ENCODE measurements around the gene RASAL2. TPM values are rescaled to one million over a fixed set of nuclear protein-coding genes. Genes with fewer than 3 reads are reported as not detected.

The RASAL2 gene
- total RNA-seq, 4 donors from 2014 or later, result 17.0 to 27.4 (median 20.2) TPM

DNA sequence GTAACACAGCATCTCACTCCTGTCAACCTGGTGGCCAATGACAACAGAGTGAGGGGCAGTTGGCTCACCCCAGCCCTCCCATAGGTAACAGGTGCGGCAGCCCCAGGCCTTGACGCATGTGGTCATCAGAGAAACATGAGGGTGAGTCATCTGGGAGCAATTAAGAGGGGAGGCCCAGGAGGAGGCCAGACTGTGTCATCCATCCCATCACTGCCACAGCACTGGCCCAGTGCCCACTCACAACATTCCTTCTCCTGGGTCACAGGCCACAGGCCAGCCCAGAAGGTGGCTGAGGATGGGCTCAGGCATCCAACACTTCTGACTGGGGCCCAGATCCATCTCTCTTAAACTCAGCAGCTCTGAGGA is 436.1 kb downstream of the RASAL2 start:
- Histone ChIP-seq H3K36me3 (no peaks in the 10 kb centered on the region), H3K9me3 (no peaks in the 10 kb centered on the region), H3K27me3 (no peaks in the 10 kb centered on the region), H3K27ac (no peak overlapping the region), H3K4me3 (no peak overlapping the region), H3K4me1 (peaks cover 0 to 11% (median 0%) of the 10 kb centered on the region in 3 donors)
- WGBS, 2 donors (ENCODE audit: low coverage in 1 of 2), result 67% methylated on average over 2 of the region's 2 CpGs; no CpG with 5 or more reads in 1 of the 2 donors
- ATAC-seq, result no peak
- TF ChIP-seq POLR2A (IDR thresholded peaks at IDR 0.05) (no peak), POLR2AphosphoS5 (IDR thresholded peaks at IDR 0.05) (no peak), EP300 (IDR thresholded peaks at IDR 0.05) (no peak)
- TF ChIP-seq, protein P1, sequence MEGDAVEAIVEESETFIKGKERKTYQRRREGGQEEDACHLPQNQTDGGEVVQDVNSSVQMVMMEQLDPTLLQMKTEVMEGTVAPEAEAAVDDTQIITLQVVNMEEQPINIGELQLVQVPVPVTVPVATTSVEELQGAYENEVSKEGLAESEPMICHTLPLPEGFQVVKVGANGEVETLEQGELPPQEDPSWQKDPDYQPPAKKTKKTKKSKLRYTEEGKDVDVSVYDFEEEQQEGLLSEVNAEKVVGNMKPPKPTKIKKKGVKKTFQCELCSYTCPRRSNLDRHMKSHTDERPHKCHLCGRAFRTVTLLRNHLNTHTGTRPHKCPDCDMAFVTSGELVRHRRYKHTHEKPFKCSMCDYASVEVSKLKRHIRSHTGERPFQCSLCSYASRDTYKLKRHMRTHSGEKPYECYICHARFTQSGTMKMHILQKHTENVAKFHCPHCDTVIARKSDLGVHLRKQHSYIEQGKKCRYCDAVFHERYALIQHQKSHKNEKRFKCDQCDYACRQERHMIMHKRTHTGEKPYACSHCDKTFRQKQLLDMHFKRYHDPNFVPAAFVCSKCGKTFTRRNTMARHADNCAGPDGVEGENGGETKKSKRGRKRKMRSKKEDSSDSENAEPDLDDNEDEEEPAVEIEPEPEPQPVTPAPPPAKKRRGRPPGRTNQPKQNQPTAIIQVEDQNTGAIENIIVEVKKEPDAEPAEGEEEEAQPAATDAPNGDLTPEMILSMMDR (IDR thresholded peaks at IDR 0.05), result no peak

DNA sequence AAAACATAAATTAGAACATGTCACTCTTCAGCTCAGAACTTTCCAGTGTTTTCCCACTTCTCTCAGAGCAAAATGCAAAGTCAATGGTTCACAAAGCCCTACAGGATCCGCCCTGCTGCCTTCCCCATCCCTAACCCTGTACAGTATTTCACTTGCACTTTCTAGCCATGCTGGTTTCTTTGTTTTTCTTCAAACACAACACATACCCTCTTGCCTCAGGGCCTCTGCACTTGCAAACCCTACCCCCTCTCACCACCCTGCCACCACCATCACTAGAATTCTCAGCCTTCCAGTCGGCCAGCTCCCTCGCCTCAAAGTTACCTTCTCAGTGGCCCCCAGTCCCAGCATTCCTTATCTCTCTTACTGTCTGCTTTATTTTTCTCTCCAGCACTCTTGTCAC is 436.6 kb downstream of the RASAL2 start:
- H3K4me1 ChIP-seq, result peaks cover 0 to 11% (median 0%) of the 10 kb centered on the region in 3 donors
- TF ChIP-seq POLR2AphosphoS5 (IDR thresholded peaks at IDR 0.05) (no peak), POLR2A (IDR thresholded peaks at IDR 0.05) (no peak), EP300 (IDR thresholded peaks at IDR 0.05) (no peak)
- TF ChIP-seq, protein P1 (IDR thresholded peaks at IDR 0.05), result no peak
- H3K27ac ChIP-seq, result no peak overlapping the region
- no peaks in the 10 kb centered on the region for H3K9me3 ChIP-seq
- no peaks in the 10 kb centered on the region for H3K27me3 ChIP-seq
- no peak overlapping the region for H3K4me3 ChIP-seq
- 94 to 97% methylated on average over 3 of the region's 3 CpGs for WGBS, 2 donors (ENCODE audit: low coverage in 1 of 2)
- no peak for ATAC-seq
- no peaks in the 10 kb centered on the region for H3K36me3 ChIP-seq

DNA sequence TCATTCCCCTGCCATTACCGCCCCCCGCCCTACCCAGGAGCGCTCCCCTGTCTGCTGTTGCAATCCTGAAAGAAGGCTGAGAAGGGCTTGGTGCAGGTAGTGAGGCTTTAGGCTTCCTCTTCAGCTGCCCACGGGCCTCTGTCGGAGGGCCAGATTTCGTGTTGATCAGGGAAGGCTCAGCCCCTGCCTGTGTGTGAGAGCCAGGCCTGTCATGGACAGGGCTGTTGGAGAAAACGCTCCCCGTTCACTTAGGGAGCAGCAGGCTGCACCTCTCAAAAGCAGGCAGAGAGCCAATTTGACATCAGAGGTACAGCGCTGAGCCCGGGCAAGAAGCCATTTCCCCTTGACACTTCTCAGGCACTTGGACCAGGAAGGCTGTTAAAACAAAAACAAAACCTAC is 438.0 kb downstream of the RASAL2 start:
- H3K9me3 ChIP-seq, result no peaks in the 10 kb centered on the region
- no peak overlapping the region for H3K4me3 ChIP-seq
- WGBS, 2 donors (ENCODE audit: low coverage in 1 of 2), result no CpG with 5 or more reads among the region's 10 CpGs
- H3K27ac ChIP-seq, result no peak overlapping the region
- H3K4me1 ChIP-seq, result peaks cover 0 to 11% (median 0%) of the 10 kb centered on the region in 3 donors
- TF ChIP-seq EP300 (IDR thresholded peaks at IDR 0.05), result no peak
- TF ChIP-seq POLR2AphosphoS5 (IDR thresholded peaks at IDR 0.05), result no peak
- ATAC-seq, result no peak
- H3K27me3 ChIP-seq, result no peaks in the 10 kb centered on the region
- no peaks in the 10 kb centered on the region for H3K36me3 ChIP-seq

- no peak overlapping the region for H3K27ac ChIP-seq
- no peaks in the 10 kb centered on the region for H3K27me3 ChIP-seq
- WGBS, 2 donors (ENCODE audit: low coverage in 1 of 2), result 7 to 20% methylated on average over 3 to 5 of the region's 13 CpGs
- H3K9me3 ChIP-seq, result no peaks in the 10 kb centered on the region
- ATAC-seq, result peak; percentile 65
- H3K4me3 ChIP-seq, result no peak overlapping the region
- no peaks in the 10 kb centered on the region for H3K36me3 ChIP-seq
- H3K4me1 ChIP-seq, result peaks cover 0 to 11% (median 0%) of the 10 kb centered on the region in 3 donors
- no peak for TF ChIP-seq POLR2AphosphoS5 (IDR thresholded peaks at IDR 0.05)
- no peak for TF ChIP-seq POLR2A (IDR thresholded peaks at IDR 0.05)
- no peak for TF ChIP-seq EP300 (IDR thresholded peaks at IDR 0.05)
- TF ChIP-seq, protein P1 (IDR thresholded peaks at IDR 0.05), result peak in 3 of 4 experiments; percentile 80 to 88 (median 86)
Observed at GRCh38 chr1:178532392-178532791, 438.5 kb downstream of the RASAL2 start.

- Histone ChIP-seq H3K27me3 (no peaks in the 10 kb centered on the region), H3K4me1 (peaks cover 0 to 11% (median 0%) of the 10 kb centered on the region in 3 donors), H3K4me3 (no peak overlapping the region), H3K36me3 (no peaks in the 10 kb centered on the region), H3K9me3 (no peaks in the 10 kb centered on the region), H3K27ac (no peak overlapping the region)
- WGBS, 2 donors (ENCODE audit: low coverage in 1 of 2), result 66% methylated on average over 8 of the region's 9 CpGs; no CpG with 5 or more reads in 1 of the 2 donors
- no peak for TF ChIP-seq POLR2A (IDR thresholded peaks at IDR 0.05)
- TF ChIP-seq, protein P1 (IDR thresholded peaks at IDR 0.05), result no peak
- TF ChIP-seq POLR2AphosphoS5 (IDR thresholded peaks at IDR 0.05), result no peak
- ATAC-seq, result no peak
Observed at GRCh38 chr1:178533121-178533946, 439.4 kb downstream of the RASAL2 start.

Small RNAs within 50 kb of the gene (small RNA-seq; reads per million reads assigned to genes)
- gene RF00017, result 0 reads per million in 4 donors

Other genes starting within 250 kb of the RASAL2 start
- 1 to 10 TPM; 1.8 to 5.5 (median 3.5) TPM for gene SEC16B, start 124.0 kb upstream of the RASAL2 start, total RNA-seq